HG02970 (cell line): ENCODE data around the gene RAB26.
"Not testable (repeated sequence)": the region's sequence is repeated elsewhere in the genome, so short reads cannot be mapped to it uniquely, and the experiment has no call there.

Experiments
- ATAC-seq: cut with Tn5 transposase; IDR thresholded peaks from one replicate; pipeline ENCODE4 v1.9.1; 2021; ENCODE audit warnings: mild to moderate bottlenecking, moderate library complexity, moderate number of reproducible peaks; ENCODE audit not compliant: unreplicated experiment, low FRiP score

Gene RAB26

DNA sequence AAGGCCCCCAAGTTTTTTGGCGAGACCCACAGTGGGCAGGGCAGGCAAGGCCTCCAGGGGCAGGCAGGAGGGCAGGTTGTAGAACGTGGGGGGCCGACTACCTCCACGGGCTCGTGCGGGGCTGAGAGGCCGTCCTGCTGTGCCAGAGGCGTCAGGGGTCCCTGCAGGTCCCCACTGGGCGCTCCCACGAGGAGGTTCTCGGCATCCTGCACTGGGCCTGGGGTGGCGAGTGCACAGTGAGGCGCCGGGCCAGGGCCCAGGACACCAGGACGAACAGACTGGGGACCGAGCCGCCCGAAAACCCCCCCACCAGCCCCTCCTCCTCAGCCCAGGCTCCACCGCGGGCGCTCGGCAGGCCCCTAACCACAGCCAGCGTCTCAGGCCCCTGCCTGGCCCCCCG, 32.0 kb upstream of the RAB26 start:
- not testable (repeated sequence) for ATAC-seq

DNA sequence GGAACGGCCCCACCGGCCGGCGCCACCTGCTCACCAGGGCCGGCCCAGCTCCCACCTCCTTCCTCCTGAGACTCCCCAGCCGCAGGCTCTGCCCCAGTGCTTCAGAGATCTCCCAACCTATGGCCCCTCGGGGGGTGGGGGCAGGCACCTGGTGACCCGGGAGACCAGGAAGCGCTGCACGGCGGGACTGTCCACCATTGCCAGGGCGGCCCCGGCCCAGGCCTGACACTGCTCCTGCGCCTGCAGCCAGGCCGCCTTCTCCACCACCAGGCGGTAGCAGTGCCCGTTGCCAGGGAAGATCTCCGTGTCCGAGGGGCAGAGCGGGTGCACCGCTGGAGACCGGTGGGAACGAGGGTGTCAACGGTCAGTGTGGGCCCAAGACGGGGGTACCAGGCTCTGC, 31.1 kb upstream of the RAB26 start:
- ATAC-seq: not testable (repeated sequence)

DNA sequence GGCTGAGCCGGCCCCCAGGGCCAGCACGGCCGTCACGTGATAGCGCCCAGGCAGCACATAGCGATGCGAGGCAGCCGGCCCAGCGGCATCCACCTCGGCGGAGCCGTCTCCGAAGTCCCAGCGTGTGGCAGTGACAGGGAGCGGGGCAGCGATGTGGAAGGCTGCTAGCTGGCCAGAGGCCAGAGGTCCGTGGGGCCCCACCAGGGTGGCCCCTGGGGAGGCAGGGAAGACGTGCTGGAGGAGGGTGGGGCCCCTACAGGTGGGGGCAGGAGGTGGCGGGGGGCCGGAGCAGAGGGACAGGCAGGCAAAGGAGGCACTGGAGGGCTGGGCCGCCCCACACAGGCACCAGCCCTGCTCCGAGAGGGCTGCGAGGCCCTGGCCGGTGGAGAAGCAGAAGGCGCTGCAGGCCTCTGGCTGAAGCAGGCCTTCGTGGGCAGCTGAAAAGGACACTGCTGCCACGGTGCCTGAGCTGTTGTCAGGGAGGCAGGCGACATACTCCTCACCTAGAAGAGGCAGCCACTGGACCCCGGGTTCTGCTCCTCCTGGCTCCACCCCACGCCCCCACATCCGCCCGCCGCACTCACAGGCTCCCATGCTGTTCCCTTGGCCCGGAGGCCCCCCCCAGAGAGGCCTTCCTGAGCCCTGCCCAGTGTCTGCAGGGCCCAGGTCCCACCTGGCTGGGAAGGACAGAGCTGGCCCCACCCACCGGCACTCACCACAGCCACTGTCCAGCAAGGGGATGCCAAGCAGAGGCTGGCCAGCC, 30.3 kb upstream of the RAB26 start:
- ATAC-seq: not testable (repeated sequence)

DNA sequence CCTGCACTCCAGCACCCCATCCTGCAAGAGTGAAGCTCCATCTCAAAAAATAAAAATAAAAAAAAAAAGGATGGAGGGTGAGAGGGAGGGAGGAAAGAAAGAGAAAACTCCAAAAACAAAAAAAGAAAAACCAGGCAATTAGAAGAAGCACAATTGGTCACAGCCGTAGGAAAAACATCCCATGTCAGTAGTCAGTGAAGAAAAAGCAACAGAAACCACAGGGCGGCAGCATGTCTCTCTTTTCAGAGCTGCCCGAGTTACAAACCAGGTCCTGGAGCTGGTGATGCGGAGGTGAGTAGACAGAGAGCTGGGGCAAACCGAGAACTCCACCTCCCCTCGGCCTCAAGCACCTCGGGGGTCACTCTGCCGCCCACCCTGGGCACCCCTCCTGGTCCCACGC, 27.1 kb upstream of the RAB26 start:
- not testable (repeated sequence) for ATAC-seq

DNA sequence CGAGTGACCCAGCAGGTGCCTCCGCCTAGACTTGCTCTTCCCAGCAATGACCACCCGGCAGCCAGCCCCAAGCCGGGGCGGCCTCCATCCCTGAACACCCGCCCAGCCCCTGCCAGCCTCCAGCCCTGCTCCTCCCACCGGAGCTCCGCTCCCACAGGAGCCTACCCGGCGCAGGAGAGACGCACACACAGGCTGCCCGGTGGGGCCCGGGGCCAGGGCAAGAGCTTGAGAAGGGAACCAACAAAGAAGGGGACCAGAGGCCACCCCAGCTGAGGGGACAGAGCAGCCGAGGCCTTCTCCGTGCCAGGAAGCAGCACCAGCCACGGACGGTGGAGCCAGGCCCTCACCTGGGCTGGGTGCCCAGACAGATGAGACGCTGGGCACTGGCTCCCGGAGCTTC, 26.6 kb upstream of the RAB26 start:
- ATAC-seq: no peak

DNA sequence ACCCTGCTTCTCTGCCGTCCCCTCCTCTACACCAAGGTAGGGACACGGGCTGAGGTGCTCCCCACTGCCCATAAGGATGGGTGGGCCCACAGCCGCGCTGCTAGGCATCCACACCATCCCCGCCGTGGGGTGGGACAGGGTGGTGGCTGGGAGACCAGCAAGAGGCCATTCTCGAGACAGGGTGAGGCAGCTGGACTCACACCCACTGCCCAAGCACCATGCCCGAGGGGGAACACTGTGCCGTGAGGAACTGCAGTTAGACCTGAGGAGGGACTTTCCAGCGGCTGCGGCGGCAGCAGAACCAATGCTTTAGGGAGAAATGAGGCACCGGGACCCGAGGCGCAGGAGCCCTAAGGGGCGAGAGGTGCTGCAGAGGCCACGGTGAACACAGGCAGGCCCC, 26.0 kb upstream of the RAB26 start:
- ATAC-seq: no peak

DNA sequence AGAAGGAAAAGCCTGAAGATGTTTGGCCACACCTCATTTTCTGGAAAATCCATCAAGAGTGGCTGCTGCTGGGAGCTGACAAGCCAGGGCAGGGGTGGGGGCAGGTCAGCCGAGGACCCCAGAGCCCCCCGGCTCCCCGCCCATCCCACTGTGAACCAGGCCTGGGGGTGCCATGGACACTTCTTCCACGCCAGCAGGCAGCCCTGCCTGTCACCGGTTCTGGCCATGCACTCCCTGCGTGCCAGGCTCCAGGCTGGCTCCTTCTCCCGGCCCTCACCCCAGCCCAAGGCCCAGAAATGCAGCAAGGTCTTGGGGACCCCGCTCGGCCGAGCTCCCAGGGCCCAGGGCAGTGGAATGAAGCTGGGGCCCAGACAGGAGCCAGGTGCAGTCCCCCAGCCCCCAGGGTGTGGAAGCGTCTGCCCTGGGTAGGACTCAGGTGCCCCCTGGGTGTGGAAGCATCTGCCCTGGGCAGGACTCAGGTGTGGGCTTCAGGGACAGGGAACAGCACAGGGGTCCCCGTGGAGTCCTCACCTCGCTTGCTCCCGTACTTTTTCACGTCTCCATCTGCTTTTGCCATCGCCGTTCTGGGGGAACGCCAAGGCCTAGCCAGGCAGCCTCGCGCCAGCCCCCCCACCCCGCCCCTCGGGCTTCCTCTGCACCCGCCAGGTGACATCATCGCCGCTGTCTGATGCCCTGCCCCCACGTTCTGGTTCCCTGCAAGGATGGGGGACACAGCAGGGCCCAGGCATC, 25.3 kb upstream of the RAB26 start:
- not testable (repeated sequence) for ATAC-seq

DNA sequence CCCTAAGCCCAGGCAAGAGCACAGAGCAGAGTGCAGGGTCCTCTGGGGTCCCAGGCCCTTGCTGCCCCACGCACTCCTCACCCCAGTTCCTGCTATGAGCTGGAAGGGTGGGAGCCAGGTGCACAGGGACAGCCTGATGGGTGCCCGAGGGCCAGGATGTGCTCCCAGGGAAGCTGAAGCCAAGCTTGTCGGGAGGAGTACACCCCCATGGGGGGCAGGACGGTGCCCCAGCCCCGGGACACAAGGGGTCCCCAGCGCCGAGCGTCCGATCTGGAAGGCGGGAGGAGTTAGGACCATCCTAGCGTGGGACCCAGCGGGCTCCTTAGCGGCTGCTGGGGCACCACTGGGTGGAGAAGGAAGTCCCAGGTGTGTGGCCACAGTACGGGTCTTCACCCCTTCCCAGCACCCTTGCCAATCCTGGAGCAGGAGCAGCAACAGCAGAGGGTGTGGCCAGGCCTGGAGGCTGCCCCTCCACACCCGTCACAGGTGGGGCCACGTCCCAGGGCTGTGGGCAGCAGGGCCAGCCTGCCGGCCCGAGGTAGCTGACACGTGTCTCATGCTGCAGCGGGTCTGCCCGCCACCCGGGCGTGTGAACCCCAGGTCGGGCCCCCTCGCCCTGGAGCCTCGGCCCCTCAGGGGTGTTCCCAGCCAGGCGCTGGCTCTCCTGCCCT, 24.6 kb upstream of the RAB26 start:
- not testable (repeated sequence) for ATAC-seq

DNA sequence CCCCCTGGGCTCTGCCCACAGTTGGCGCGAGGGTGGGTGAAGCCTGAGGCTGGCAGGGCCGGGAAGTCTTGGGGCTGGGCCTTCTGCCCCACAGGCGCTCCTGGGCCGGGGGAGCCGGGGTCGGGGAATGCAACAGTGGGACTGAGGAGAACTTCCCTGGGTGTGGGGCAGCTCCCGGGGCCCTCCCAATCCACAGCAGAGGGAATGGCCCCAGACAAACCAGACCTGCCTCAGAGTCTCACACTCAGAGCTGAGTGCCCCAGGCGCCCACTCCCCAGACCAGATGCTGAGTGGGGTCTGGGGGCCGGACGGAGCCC, 24.1 kb upstream of the RAB26 start:
- ATAC-seq: not testable (repeated sequence)

DNA sequence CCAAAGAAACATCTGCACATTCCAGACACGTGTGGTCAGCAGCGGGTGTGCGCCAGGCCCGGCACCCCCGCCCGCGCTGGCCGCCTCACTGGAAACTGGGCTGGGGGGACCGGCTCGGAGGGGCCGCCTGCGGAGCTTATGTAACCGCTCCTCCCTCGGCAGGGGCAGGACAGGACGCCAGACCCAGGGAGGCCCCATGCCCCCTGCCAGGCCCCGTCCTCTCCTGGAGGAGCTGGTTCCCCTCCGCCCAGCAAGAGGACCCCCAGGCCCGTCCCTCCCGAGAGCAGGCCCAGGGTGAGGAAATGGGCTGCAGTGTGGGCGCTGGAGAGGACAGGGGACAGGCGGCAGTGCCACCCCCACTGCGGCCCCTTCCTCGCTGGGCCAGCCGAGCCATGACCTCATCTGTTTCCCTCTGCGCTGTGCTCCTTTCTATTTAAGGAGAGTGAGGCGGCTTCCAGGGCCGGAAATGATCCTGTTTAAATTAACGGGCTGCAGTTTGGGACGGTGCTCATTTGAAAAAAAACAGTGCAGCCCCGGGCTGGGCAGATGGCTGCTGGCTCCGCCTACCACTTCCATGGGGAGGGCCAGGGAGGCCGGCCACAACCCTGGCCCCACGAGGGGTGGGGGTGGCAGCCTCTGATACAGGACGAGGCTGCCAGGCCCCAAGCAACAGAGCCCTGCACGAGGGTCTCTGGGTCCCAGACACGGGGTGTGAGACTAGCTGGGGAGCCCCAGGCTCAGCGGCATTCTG, 23.6 kb upstream of the RAB26 start:
- not testable (repeated sequence) for ATAC-seq

DNA sequence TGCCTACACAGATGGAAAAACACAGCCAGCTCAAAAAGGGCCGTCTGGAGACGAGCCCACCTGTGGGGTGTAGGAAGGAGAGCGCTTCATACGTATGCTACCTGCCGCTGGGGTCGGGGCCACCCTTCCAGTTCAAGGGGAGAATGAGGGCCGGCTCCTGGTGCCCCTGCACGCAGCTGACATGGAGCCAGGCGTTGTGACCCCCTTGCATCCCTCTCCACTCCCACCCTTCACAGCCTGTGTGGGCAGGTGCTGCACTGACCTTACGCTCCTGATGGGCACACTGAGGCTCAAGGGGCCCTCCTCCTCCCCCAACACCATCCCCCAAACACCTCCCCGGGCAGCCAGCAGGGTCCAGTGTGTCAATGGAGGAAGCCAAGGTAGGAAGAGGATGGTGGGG, 22.8 kb upstream of the RAB26 start:
- not testable (repeated sequence) for ATAC-seq

DNA sequence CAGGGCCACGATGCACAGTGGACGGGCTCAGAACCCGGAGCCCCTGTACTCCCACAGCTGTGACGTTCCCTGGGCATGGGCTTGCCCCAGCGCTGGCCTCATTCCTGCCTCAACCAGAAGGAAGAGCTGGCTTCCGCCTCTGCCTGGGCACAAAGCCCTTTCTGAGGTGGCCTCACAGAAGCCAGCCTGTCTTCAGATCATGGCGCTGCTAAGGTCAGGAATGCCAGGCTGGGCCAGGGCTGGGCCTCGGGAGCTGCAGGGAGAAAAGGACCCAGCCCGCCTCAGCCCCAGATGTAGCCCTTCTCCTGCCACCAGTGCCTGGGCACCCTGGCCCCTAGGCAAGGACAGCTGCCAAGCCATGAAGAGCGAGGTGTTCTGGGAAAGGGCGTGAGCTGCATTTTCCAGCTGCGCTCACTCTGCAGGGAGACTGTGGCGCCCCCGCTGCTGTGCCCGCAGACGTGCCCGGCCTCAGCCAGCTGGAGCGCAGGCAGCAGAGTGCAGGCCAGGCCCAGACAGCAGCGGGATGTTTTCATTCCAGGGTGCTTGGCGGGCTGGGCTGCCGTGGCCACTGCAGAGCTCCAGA, 22.2 kb upstream of the RAB26 start:
- ATAC-seq: not testable (repeated sequence)

DNA sequence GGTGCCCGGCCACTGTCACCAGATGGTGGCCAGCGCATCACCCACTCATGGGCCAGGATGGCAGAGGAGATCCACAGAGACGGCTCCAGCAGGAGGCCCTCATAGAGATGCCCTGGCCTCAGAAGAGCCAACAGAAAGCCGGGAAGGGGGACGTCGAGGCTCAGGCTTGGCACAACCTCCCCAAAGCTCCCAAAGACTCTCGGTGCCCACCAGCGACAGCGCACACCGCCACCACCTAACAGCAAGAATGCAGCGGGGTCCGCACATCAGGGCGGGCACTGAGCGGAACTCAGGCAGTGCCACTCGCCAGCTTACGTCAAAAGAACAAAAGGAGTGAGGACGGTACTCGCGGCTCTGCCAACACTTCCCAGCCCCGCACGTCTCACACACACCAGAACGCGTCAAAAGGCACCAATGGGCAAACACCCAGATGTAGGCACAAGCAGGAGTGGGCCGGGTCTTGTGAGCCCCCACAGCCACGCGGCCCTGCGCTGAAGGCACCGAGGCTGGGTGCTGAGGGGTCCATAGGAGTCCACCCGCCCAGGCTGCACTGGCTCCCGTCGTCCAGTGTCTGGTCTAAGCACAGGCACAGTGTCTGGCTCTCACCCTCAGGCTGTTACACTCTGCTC, 21.4 kb upstream of the RAB26 start:
- ATAC-seq: not testable (repeated sequence)

DNA sequence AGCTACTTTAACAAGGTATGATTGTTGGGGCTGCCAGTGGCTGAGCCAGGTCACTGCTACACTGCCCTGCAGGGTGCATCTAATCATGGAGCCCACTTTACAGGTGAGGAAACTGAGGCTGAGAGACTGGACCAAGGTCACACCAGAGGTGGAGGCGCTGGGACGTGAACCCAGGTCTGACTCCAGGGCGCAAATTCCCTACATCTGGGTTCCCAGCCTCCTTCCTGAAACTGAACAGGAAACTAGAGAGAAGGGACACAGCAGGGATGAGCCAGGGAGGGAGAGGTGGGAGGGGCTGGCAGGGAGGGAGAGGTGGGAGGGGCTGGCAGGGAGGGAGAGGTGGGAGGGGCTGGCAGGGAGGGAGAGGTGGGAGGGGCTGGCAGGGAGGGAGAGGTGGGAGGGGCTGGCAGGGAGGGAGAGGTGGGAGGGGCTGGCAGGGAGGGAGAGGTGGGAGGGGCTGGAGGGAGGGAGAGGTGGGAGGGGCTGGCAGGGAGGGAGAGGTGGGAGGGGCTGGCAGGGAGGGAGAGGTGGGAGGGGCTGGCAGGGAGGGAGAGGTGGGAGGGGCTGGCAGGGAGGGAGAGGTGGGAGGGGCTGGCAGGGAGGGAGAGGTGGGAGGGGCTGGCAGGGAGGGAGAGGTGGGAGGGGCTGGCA, 20.7 kb upstream of the RAB26 start:
- ATAC-seq: not testable (repeated sequence)

DNA sequence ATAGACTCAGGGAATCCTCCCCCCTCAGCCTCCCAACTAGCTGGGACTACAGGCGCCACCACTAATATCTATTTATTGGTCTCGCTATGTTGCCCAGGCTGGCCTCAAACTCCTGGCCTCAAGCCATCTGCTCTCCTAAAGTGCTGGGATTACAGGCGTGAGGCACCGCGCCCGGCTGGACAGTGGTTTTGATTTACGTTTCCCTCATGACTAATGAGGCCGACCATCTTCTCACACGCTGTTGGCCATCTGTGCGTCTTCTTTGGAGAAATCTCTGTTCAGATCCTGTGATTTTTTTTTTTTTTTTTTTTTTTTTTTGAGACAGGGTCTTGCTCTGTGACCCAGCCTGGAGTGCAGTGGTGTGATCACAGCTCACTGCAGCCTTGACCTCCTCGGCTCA, 19.2 kb upstream of the RAB26 start:
- ATAC-seq: not testable (repeated sequence)

DNA sequence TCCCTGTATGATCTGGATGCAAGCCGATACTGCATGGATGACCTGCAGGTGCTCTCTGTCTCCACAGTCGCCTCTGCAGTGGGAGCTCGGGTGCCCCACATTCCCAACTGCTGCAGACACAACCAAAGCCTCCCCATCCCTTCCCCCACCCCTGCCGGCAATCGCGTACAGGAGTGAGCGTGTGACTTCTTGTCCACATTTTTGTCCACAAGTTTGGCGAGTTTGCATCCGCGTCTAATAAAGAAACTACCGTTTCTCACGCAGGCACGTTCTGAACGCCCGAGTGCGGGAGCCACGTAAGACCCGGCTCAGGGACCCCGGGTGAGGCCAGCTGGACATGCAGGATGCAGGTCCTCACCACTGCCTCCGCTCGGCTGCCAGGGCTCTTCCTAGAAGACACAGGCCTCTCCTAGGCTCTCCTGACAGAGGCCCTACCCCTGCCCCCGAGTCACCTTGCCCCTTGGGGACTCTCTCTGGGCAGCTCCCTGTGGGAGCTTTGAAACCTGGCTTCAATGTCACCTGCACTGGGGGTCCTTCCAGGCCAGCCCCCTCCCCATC, 18.5 kb upstream of the RAB26 start:
- ATAC-seq: not testable (repeated sequence)

DNA sequence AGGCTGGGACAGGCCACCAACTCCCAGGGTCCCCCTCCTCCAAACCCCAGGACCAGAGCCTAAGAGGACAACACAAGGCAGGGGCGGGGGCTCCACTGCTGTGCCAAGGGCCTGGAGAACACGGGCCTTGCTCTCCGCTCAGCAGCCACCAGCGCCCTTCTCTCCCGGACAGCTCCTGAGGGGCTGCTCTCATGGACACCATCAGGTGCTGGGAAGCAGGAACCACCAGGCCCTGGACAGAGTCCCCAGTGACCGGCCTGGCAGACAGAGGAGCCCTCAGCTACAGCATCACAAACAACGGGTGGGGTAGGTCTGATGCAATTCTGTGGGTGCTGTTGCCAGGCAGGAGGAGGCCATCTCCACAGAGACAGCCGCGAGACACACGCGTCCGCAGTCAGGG, 14.6 kb upstream of the RAB26 start:
- not testable (repeated sequence) for ATAC-seq

DNA sequence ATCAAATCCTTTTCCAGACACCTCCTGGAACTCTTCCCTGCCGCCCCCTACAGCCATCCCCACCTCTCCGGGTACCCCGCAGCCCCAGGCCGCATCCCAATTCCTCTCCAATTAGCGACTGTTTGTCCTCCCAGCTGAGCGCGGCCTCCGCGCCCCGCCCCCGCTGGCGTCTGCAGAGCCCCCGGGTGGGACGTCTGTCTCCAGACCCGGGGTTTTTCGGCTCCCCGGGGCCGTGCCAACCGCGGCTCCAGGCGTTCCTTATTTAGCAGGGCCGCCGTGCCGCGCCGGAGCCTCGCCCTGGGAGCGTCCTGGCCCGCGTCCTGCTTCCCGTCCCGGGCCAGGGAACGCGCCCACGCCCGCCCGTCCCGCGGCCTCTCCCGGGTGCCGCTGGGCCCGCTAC, 13.4 kb upstream of the RAB26 start:
- ATAC-seq: not testable (repeated sequence)
